NCI-H128 (cell line): Measurements from ENCODE around the gene TSPAN13.

Experiments used
- DNase-seq: peaks from one replicate; lab custom pipeline; 2025; ENCODE audit not compliant: unreplicated experiment; lab: John Stamatoyannopoulos, UW

Gene TSPAN13

GRCh38 chr7:16774294-16774693 is 20.7 kb downstream of the TSPAN13 start:
- DNase-seq = no peak

- no peak for DNase-seq
These were observed 21.4 kb downstream of the TSPAN13 start for GRCh38 chr7:16774986-16775385.

- no peak for DNase-seq
These were observed 22.5 kb downstream of the TSPAN13 start for GRCh38 chr7:16776053-16776452.

GRCh38 chr7:16778476-16778875 is 24.9 kb downstream of the TSPAN13 start:
- DNase-seq = no peak

- no peak for DNase-seq
These were observed 25.5 kb downstream of the TSPAN13 start for GRCh38 chr7:16779051-16779450.

- DNase-seq = no peak
These were observed 27.0 kb downstream of the TSPAN13 start for GRCh38 chr7:16780596-16780995.

- DNase-seq = no peak
These were observed 31.8 kb downstream of the TSPAN13 start for GRCh38 chr7:16785321-16785720.

- no peak for DNase-seq
These were observed 32.3 kb downstream of the TSPAN13 start for GRCh38 chr7:16785846-16786245.

- DNase-seq = no peak
These were observed 32.7 kb downstream of the TSPAN13 start for GRCh38 chr7:16786257-16786656.

- DNase-seq = no peak
These were observed 33.6 kb downstream of the TSPAN13 start for GRCh38 chr7:16787127-16787526.

GRCh38 chr7:16791071-16791470 is 37.5 kb downstream of the TSPAN13 start:
- no peak for DNase-seq

- DNase-seq = no peak
These were observed 38.5 kb downstream of the TSPAN13 start for GRCh38 chr7:16791905-16792698.

GRCh38 chr7:16794986-16795385 is 41.4 kb downstream of the TSPAN13 start:
- no peak for DNase-seq

- peak; percentile 39 for DNase-seq
These were observed 42.1 kb downstream of the TSPAN13 start for GRCh38 chr7:16795624-16796023.

GRCh38 chr7:16801111-16801542 is 47.6 kb downstream of the TSPAN13 start:
- DNase-seq = no peak

- no peak for DNase-seq
These were observed 48.0 kb downstream of the TSPAN13 start for GRCh38 chr7:16801579-16801978.

GRCh38 chr7:16803125-16803524 is 49.6 kb downstream of the TSPAN13 start:
- no peak for DNase-seq

GRCh38 chr7:16803881-16804673 is 50.5 kb downstream of the TSPAN13 start:
- no peak for DNase-seq

- no peak for DNase-seq
These were observed 51.3 kb downstream of the TSPAN13 start, which contains the start of gene AGR2 for GRCh38 chr7:16804674-16805439. Gene AGR2 (minus strand): TSS chr7:16804999. CDS start chr7:16801796, 3,203 bp downstream.

- no peak for DNase-seq
These were observed 51.9 kb downstream of the TSPAN13 start for GRCh38 chr7:16805441-16805840.

- DNase-seq = no peak
These were observed 56.6 kb downstream of the TSPAN13 start for GRCh38 chr7:16810112-16810511.
